RWPE1 (cell line): ENCODE results near the gene PARP4.

Experiments used
- CTCF ChIA-PET: fragments of 350-600 bp; sonication (Branson Sonifier 250); formaldehyde crosslinking; extraction: SDS; loops from one replicate; lab custom pipeline; 2021; lab: Yijun Ruan, JAX
- POLR2A ChIA-PET: fragments of 400-600 bp; formaldehyde crosslinking; extraction: SDS; loops from one replicate; lab custom pipeline; 2020; ENCODE audit warnings: antibody characterized with exemption; ENCODE audit not compliant: low non-redundant PET; lab: Yijun Ruan, JAX
- DNase-seq: peaks from one replicate; pipeline ENCODE4 v3.0.0; 2012; ENCODE audit warnings: low spot score
- H3K27ac ChIP-seq: fragments of 450-650 bp; 2 replicates; pipeline ENCODE4 v1.5.1; 2017
- CTCF ChIP-seq: fragments of 450-650 bp; conservative IDR thresholded peaks from 2 replicates; pipeline ENCODE4 v1.5.1; 2017; ENCODE audit warnings: low read depth, mild to moderate bottlenecking

Gene PARP4

GRCh38 chr13:24460256-24460655 is 52.3 kb downstream of the PARP4 start:
- POLR2A ChIA-PET = no interaction called here
- H3K27ac ChIP-seq = no peak overlapping the region
- TF ChIP-seq CTCF = no peak
- CTCF ChIA-PET = no interaction called here
- no peak for DNase-seq

- ChIA-PET CTCF (no interaction called here), POLR2A (no interaction called here)
- DNase-seq = no peak
- no peak overlapping the region for H3K27ac ChIP-seq
- no peak for TF ChIP-seq CTCF
Observed at GRCh38 chr13:24459726-24460125, 52.9 kb downstream of the PARP4 start.

- CTCF ChIA-PET = no interaction called here
- TF ChIP-seq CTCF = no peak
- no peak overlapping the region for H3K27ac ChIP-seq
Observed at GRCh38 chr13:24459234-24459633, 53.3 kb downstream of the PARP4 start.

GRCh38 chr13:24458736-24459135 is 53.8 kb downstream of the PARP4 start:
- POLR2A ChIA-PET = no interaction called here
- TF ChIP-seq CTCF = no peak

More at GRCh38 chr13:24459234-24459633, 53.3 kb downstream of the PARP4 start:
- DNase-seq = no peak
- POLR2A ChIA-PET = no interaction called here

GRCh38 chr13:24456396-24456795 is 56.2 kb downstream of the PARP4 start:
- ChIA-PET CTCF (no interaction called here), POLR2A (no interaction called here)
- no peak for DNase-seq
- no peak overlapping the region for H3K27ac ChIP-seq
- TF ChIP-seq CTCF = no peak

More at GRCh38 chr13:24458736-24459135, 53.8 kb downstream of the PARP4 start:
- CTCF ChIA-PET = no interaction called here
- no peak overlapping the region for H3K27ac ChIP-seq
- DNase-seq = no peak

- TF ChIP-seq CTCF = no peak
- CTCF ChIA-PET = no interaction called here
Observed at GRCh38 chr13:24454056-24454455, 58.5 kb downstream of the PARP4 start.

GRCh38 chr13:24452044-24452443 is 60.5 kb downstream of the PARP4 start:
- TF ChIP-seq CTCF = no peak
- ChIA-PET CTCF (no interaction called here), POLR2A (no interaction called here)
- DNase-seq = no peak
- H3K27ac ChIP-seq = no peak overlapping the region

More at GRCh38 chr13:24454056-24454455, 58.5 kb downstream of the PARP4 start:
- POLR2A ChIA-PET = no interaction called here
- no peak overlapping the region for H3K27ac ChIP-seq
- DNase-seq = no peak
